NCI-H2227 (cell line): ENCODE results near the gene ST8SIA1.

Experiments
- DNase-seq: peaks from one replicate; lab custom pipeline; 2025; ENCODE audit not compliant: unreplicated experiment; lab: John Stamatoyannopoulos, UW

Gene ST8SIA1

GRCh38 chr12:22333186-22333712 lies 1.3 kb downstream of the ST8SIA1 start:
- no peak for DNase-seq

- DNase-seq = no peak
Observed at GRCh38 chr12:22332202-22332601, 2.3 kb downstream of the ST8SIA1 start.

- DNase-seq = no peak
Observed at GRCh38 chr12:22329621-22330020, 4.9 kb downstream of the ST8SIA1 start.

GRCh38 chr12:22325218-22325617 lies 9.3 kb downstream of the ST8SIA1 start:
- no peak for DNase-seq

GRCh38 chr12:22322091-22322490 lies 12.4 kb downstream of the ST8SIA1 start:
- no peak for DNase-seq

- no peak for DNase-seq
Observed at GRCh38 chr12:22321638-22322037, 12.9 kb downstream of the ST8SIA1 start.

- no peak for DNase-seq
Observed at GRCh38 chr12:22321018-22321605, 13.4 kb downstream of the ST8SIA1 start.

- no peak for DNase-seq
Observed at GRCh38 chr12:22318108-22318737, 16.3 kb downstream of the ST8SIA1 start.

GRCh38 chr12:22313963-22314330 lies 20.6 kb downstream of the ST8SIA1 start:
- DNase-seq = no peak

- DNase-seq = no peak
Observed at GRCh38 chr12:22313286-22313962, 21.1 kb downstream of the ST8SIA1 start.

GRCh38 chr12:22312336-22312735 lies 22.2 kb downstream of the ST8SIA1 start:
- DNase-seq = no peak

GRCh38 chr12:22310709-22311108 lies 23.8 kb downstream of the ST8SIA1 start:
- no peak for DNase-seq

- DNase-seq = no peak
Observed at GRCh38 chr12:22310275-22310674, 24.2 kb downstream of the ST8SIA1 start.

GRCh38 chr12:22307811-22308210 lies 26.7 kb downstream of the ST8SIA1 start:
- no peak for DNase-seq

- DNase-seq = no peak
Observed at GRCh38 chr12:22306311-22306710, 28.2 kb downstream of the ST8SIA1 start.

- no peak for DNase-seq
Observed at GRCh38 chr12:22304341-22304740, 30.2 kb downstream of the ST8SIA1 start.

- no peak for DNase-seq
Observed at GRCh38 chr12:22299294-22299912, 35.1 kb downstream of the ST8SIA1 start.

- DNase-seq = no peak
Observed at GRCh38 chr12:22289250-22289649, 45.3 kb downstream of the ST8SIA1 start.

GRCh38 chr12:22287776-22288621 lies 46.5 kb downstream of the ST8SIA1 start:
- no peak for DNase-seq

GRCh38 chr12:22287101-22287500 lies 47.4 kb downstream of the ST8SIA1 start:
- DNase-seq = no peak

- DNase-seq = no peak
Observed at GRCh38 chr12:22286569-22286968, 47.9 kb downstream of the ST8SIA1 start.
